OCI-LY1 (cell line): ENCODE data around the gene ABCA7.

Experiments used
- H2AFZ ChIP-seq: fragments of 200-600 bp; sonication (generic), shearing (Covaris generic); 2 replicates; pipeline ENCODE4 v1.6.0; 2014; ENCODE audit warnings: antibody characterized with exemption, mild to moderate bottlenecking, low read length
- H3F3A ChIP-seq: fragments of 200-600 bp; sonication (generic), shearing (Covaris generic); 2 replicates; pipeline ENCODE4 v1.6.0; 2014; ENCODE audit warnings: mild to moderate bottlenecking, antibody characterized with exemption, low read length, moderate library complexity; ENCODE audit not compliant: insufficient read depth
- H3K27ac ChIP-seq: fragments of 200-600 bp; sonication (generic); 2 replicates; pipeline ENCODE4 v1.5.1; 2014; ENCODE audit warnings: low read length, mixed run types, mild to moderate bottlenecking, low read depth; ENCODE audit not compliant: poor library complexity, severe bottlenecking
- H3K27me3 ChIP-seq: fragments of 200-600 bp; sonication (generic); 2 replicates; pipeline ENCODE4 v1.6.0; 2014; ENCODE audit warnings: antibody characterized with exemption, mild to moderate bottlenecking, low read length, moderate library complexity; ENCODE audit not compliant: insufficient read depth
- H3K36me3 ChIP-seq: fragments of 200-600 bp; sonication (generic); 2 replicates; pipeline ENCODE4 v1.6.1; 2014; ENCODE audit warnings: mild to moderate bottlenecking, antibody characterized with exemption, low read length, moderate library complexity, mixed read lengths; ENCODE audit not compliant: insufficient read depth
- H3K4me1 ChIP-seq: fragments of 200-600 bp; sonication (generic); 2 replicates; pipeline ENCODE4 v1.5.1; 2014; ENCODE audit warnings: mild to moderate bottlenecking, low read length, moderate library complexity; ENCODE audit not compliant: insufficient read depth, severe bottlenecking
- H3K4me2 ChIP-seq: fragments of 200-600 bp; sonication (generic), shearing (Covaris generic); 2 replicates; pipeline ENCODE4 v1.6.1; 2014; ENCODE audit warnings: low read length
- H3K4me3 ChIP-seq: fragments of 200-600 bp; sonication (generic); 2 replicates; pipeline ENCODE4 v1.5.1; 2014; ENCODE audit warnings: low read length, low read depth, mild to moderate bottlenecking, mixed read lengths; ENCODE audit not compliant: poor library complexity, severe bottlenecking
- H3K79me2 ChIP-seq: fragments of 200-600 bp; shearing (Covaris generic); 2 replicates; pipeline ENCODE4 v1.6.1; 2016; ENCODE audit warnings: mixed run types, low read length, mixed read lengths; ENCODE audit not compliant: insufficient read depth
- H3K9ac ChIP-seq: fragments of 200-600 bp; sonication (generic), shearing (Covaris generic); 2 replicates; pipeline ENCODE4 v1.6.1; 2014; ENCODE audit warnings: mild to moderate bottlenecking, low read length, mixed read lengths
- H3K9me2 ChIP-seq: fragments of 200-600 bp; sonication (generic), shearing (Covaris generic); 2 replicates; pipeline ENCODE4 v1.6.1; 2014; ENCODE audit warnings: low read depth, mild to moderate bottlenecking, low read length, mixed read lengths
- H3K9me3 ChIP-seq: fragments of 200-600 bp; shearing (Covaris generic); 2 replicates; pipeline ENCODE4 v1.6.1; 2014; ENCODE audit warnings: low read length, mixed read lengths
- H4K20me1 ChIP-seq: fragments of 200-600 bp; sonication (generic), shearing (Covaris generic); 2 replicates; pipeline ENCODE4 v1.6.0; 2016; ENCODE audit warnings: mild to moderate bottlenecking, low read length; ENCODE audit not compliant: insufficient read depth
- CTCF ChIP-seq: fragments of 200-600 bp; sonication (generic), shearing (Covaris generic); IDR thresholded peaks from 2 replicates; pipeline ENCODE4 v1.5.1; 2017; ENCODE audit warnings: mild to moderate bottlenecking, antibody characterized with exemption, low read length, moderate library complexity, mixed read lengths
- EZH2 ChIP-seq: fragments of 200-600 bp; sonication (generic), shearing (Covaris generic); IDR thresholded peaks from 2 replicates; pipeline ENCODE4 v1.8.0; 2017; ENCODE audit warnings: borderline replicate concordance, mixed run types, mild to moderate bottlenecking, antibody characterized with exemption, low read length, moderate library complexity, mixed read lengths

Gene ABCA7

DNA sequence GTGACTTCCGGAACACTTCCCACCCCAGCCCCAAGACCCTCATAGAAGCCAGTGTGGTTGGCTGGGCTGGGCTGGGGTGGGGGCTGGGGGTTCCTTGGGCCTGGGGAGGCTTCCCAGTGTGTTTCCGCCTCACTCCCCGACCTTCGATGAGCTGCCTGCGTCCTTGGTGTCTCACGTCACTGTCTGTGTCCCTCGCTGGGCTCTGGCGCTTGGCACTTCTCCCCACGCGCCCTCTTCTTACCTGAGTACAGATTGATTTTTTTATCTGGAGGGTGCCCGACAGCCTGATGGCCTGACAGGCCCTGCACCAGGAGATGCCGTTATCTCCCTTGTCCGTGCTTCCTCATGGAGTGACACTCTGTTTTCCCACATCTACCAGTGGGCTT, 47.2 kb upstream of the ABCA7 start:
- Histone ChIP-seq H3K27me3 (no peaks in the 10 kb centered on the region; the same call in 1 of the 2 replicates), H3K27ac (no peak overlapping the region), H3K9me3 (no peaks in the 10 kb centered on the region), H2AFZ (no peak overlapping the region), H3K4me3 (no peak overlapping the region), H4K20me1 (no peaks in the 10 kb centered on the region), H3F3A (no peaks in the 10 kb centered on the region), H3K9ac (no peak overlapping the region), H3K4me1 (no peaks in the 10 kb centered on the region), H3K36me3 (peaks cover 35% of the 10 kb centered on the region), H3K4me2 (no peak overlapping the region), H3K9me2 (no peaks in the 10 kb centered on the region), H3K79me2 (no peaks in the 10 kb centered on the region)
- TF ChIP-seq CTCF (no peak), EZH2 (no peak)

DNA sequence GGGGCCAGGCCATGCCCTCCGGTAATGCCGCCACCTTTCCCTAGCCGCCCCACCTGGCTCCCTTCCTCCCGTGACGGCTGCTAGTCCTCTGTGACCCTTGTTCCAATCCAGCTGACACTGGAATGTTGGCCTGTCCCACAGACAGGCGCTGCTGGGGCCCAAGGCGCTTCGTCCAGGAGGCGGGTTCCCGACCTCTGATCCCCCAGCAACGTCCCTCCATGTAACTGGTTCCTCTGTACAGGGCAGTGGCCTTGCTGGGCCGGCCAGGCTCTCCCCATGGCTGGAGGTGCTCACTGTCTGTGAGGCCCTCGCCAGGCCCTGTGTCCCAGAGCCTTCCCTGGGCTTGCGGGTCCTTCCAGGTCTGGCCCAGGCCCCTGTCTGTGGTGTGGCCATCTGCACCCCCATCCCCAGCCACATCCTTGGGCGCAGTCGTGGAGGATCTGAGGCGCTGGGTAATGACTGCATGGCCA, 46.5 kb upstream of the ABCA7 start:
- Histone ChIP-seq H3K4me1 (no peaks in the 10 kb centered on the region), H4K20me1 (no peaks in the 10 kb centered on the region), H3K4me2 (no peak overlapping the region), H3K79me2 (no peaks in the 10 kb centered on the region), H3K27me3 (no peaks in the 10 kb centered on the region; the same call in 1 of the 2 replicates), H2AFZ (no peak overlapping the region), H3K9me2 (no peaks in the 10 kb centered on the region), H3K27ac (no peak overlapping the region), H3K9ac (no peak overlapping the region), H3K4me3 (no peak overlapping the region), H3F3A (no peaks in the 10 kb centered on the region), H3K9me3 (no peaks in the 10 kb centered on the region), H3K36me3 (peaks cover 32% of the 10 kb centered on the region)
- TF ChIP-seq EZH2 (no peak), CTCF (no peak)

DNA sequence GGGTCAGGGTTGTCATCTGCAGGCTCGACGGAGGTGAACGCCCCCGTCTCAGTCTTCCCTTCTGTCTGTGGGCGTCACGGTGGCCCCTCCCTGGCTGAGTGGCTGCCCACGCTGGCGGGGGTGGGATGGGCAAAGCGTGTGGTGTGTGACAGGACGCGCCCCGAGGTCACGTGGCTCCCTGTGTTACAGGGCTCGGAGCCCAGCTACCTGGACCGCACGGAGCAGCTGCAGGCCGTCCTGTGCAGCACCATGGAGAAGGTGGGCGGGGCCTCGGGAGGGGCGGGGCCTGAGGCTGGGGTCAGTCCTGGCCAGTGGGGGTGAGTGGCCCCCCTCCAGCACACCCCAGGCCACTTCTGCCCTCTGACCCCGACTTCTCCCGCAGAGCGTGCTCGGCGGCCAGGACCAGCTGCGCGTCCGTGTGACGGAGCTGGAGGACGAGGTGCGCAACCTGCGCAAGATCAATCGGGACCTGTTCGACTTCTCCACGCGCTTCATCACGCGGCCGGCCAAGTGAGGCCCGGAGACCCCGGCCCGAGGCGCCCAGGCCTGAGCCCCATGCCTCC, 46.0 kb upstream of the ABCA7 start:
- no peak overlapping the region for H2AFZ ChIP-seq
- no peaks in the 10 kb centered on the region for H3K9me2 ChIP-seq
- TF ChIP-seq CTCF (no peak), EZH2 (no peak)
- H3K4me1 ChIP-seq, result no peaks in the 10 kb centered on the region
- no peaks in the 10 kb centered on the region for H3K9me3 ChIP-seq
- H3K36me3 ChIP-seq, result peaks cover 28% of the 10 kb centered on the region
- no peaks in the 10 kb centered on the region for H4K20me1 ChIP-seq
- no peak overlapping the region for H3K9ac ChIP-seq
- H3K27ac ChIP-seq, result no peak overlapping the region
- no peak overlapping the region for H3K4me3 ChIP-seq
- H3K27me3 ChIP-seq, result no peaks in the 10 kb centered on the region; the same call in 1 of the 2 replicates
- no peaks in the 10 kb centered on the region for H3F3A ChIP-seq
- H3K79me2 ChIP-seq, result no peaks in the 10 kb centered on the region
- H3K4me2 ChIP-seq, result no peak overlapping the region
